ENCODE measurements around the gene LZTS2.

LZTS2 gene

DNA sequence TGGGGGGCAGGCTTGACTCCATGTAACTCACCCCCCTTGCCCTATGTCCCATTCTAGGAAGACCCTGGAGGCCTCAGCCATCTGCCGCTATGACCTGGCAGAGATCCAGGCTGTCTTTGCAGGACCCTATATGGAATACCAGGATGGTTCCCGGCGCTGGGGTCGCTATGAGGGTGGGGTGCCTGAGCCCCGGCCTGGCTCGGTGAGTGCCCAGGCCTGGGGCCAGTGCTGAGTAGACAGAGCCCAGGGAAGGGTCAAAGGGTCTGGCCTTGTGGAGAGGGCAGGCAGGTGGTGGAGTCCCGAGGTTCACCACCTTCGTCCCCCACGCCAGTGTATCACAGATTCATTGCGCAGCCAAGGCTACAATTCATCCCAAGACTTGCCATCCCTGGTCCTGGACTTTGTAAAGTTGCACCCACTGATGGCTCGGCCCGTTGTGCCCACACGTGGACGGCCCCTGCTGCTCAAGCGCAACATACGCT lies 19.8 kb upstream of the LZTS2 start:
- no peak for DNase-seq

DNA sequence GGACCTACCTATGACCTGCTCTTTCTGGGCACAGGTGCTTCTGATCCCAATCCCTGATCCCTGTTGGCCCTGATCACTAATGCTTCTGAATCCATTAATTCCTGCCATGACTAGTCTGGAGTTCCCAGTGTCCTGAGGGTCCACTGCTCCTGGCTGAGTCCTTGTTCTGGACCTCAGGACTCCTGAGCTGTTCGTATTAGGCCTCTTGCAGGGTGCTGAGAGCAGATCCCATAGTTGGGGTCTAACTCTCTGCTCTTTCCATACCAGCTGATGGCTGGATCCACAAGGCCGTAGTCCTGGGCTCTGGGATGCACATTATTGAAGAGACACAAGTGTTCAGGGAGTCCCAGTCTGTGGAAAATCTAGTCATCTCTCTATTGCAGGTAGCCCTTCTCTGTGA lies 19.3 kb upstream of the LZTS2 start:
- DNase-seq = no peak

DNA sequence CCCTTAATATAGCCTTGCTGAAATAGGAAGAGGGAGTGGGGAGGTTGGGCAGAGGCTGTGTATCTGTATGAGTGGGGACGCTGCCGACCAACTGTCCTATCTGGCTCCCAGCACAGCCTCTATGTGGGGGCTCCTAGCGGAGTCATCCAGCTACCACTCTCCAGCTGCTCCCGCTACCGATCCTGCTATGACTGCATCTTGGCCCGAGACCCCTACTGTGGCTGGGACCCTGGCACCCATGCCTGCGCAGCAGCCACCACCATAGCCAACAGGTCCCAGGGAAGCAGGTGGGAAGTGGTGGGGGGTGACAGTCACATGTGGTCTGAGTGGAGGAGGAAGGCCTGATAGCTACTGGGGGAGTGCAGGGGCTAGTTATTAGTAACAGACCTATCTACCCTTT lies 18.9 kb upstream of the LZTS2 start:
- DNase-seq = no peak

DNA sequence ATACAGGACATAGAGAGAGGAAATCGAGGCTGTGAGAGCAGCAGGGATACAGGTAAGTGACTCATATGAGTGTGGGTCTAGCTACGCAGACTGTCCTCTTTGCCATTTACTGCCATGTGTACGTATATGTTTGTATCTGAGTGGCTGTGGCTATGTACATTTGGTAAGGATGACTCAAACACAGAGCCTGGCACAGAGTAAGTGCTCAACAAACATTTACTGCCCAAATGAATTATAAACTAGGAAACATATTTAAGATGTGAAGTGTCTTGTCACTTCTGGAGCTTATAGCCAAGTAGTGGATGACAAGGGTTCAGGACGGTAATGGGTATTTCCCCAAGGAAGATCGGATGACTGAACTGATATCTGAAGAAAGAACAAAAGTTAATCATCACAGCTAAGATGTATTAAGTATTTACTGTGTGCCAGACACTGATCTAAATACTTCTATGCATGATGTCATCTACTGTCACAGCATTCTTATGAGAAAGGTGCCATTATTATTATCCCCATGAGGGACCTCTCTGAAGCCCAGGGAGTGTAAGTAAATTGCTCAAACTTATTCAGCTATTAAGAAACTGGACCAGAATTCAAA lies 18.3 kb upstream of the LZTS2 start:
- no peak for DNase-seq

DNA sequence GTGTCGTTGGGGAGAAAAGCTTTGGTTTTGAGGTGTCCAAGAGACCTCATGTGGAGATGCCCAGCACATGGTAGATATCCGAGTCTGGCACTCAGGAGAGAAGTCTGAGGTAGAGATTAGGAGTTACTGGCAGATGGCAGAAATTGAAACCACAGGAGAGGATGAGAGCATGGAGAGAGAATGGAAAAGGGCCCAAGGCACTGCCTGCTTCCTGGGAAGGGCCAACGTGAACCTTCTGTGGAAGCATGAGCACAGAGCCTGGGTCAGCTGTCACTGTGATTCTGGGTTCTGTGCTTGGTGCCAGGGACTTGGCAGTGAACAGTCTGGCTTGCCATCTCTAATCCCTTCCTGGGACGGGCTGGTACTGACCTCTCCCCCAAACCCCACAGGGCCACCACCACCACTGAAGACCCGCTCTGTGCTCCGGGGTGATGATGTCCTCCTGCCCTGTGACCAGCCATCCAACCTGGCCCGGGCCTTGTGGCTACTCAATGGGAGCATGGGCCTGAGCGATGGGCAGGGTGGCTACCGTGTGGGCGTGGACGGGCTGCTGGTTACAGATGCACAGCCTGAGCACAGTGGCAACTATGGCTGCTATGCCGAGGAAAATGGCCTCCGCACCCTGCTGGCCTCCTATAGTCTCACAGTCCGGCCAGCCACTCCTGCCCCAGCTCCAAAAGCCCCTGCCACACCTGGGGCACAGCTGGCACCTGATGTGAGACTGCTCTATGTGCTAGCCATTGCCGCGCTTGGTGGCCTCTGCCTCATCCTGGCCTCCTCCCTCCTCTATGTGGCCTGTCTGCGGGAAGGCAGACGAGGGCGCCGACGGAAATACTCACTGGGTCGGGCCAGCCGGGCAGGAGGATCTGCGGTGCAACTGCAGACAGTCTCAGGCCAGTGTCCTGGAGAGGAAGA lies 16.4 kb upstream of the LZTS2 start:
- no peak for DNase-seq

DNA sequence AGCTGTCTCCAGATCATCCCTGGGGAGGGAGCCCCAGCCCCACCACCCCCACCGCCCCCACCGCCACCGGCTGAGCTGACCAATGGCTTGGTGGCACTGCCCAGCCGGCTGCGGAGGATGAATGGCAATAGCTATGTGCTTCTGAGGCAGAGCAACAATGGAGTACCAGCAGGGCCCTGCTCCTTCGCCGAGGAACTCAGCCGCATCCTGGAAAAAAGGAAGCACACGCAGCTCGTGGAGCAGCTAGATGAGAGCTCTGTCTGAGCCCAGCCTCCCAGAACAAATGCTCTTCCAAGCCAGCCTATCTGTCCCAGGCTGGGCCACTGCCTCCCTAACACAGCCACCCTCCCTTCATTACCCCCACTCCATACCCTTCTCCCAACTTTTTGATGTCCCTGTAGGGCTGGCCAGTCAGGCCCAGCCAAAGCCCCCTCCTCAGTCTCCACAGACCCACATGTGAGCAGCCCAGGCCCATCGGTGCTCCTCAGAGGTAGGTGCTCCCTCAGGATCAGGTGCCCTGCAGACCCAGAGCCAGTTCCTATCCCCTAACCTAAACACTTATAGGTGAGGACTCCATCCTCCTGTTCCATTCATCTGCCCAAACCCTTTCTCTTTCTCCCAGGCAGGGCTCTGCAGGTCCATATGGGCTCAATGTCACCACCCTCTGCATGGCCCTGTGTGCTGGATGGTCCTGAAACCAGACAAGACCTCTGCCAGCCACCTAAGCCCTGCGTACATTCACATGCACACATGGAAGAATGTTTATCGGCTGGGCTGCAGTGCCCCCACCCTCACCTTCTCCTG lies 15.5 kb upstream of the LZTS2 start:
- DNase-seq = no peak

DNA sequence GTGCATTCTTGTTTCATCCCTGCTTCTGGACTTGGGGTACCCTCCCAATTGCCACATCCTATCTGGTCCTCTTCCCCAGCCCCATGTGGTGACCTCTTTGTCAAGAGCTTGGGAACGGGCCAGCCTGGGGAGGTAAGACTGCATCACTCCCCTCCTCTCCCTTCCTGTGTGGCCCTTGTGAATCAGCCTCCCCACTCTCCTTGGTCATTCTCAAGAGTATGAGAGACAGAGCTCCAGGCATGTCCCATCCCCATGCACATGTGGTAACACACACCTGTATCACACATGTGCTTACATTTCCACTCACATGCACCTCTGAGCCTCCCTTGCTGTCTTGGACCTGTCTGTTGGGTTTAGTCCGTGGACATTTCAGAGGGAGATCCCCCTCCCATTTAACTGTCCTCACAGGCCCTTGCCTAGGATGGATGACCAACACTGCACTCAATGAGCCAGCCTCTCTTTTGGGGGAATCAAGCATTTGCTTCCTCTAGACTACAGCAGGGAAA lies 14.9 kb upstream of the LZTS2 start:
- no peak for DNase-seq

DNA sequence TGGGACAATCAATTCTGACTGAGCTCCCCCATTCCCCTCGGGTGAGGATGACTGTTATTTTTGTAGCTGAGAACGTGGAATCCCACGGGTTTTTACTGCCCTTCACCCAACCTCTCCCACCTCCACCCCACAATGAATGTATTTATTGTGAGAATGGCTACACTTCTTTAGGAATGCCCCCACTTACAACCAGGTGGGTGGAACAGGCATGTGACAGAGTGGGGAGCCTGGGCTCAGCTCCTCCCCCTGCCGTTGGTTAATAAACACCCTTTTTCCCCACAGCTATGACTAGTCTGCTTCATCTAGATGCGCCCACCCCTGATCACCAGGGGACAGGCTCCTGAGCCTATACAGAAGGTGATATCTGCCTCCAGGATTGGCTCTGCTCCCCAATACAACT lies 14.3 kb upstream of the LZTS2 start:
- DNase-seq = no peak

DNA sequence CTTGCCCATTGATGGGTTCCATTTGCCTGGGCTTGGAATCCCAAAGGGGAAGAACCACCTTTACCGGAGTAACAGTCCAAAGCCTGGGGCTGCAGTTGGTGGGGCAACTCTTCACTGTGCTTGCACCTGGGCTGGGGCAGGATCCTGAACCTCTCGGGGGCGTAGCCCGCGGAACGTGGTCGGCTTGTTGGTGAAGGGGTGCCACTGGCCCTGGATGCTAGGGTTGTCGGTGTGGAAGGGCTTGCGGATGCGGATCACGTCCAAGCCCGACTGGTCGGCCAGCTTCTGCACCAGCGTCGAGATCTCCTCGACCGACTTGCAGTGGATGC lies 13.0 kb upstream of the LZTS2 start:
- DNase-seq = no peak

DNA sequence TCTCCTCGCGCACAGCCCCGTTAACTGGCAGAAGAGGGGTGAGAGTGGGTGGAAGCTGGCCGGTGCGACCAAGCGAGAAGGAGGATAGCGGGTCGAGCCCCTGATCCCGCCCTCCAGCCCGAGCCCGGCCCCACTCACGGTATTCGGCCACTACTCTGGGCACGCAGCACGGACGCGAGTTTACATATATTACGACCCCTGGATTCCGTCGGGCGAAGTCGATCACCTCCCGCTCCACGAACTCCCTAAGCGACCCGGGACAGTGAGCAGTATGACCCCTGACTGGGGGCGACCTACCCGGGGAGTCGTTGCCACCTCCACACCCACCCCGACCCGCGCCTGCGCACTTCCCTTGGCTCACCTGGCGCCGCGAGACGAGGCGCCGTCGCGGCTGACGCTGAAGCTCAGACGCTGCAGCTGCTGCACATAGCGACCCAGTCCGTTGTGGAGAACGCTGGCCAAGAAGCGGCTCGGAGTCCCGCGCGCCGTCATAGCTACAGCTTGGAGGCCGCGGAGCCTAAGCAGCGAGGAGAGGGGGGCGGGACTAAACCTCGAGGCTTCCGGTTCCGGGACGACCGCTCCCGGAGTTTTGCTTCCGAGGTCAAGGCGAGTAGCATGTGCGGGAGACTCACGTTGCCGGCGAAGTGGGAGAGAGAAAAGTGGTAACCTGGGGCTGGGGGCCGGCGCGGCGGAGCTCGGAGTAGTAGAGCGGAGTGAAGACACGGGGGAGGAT lies 12.5 kb upstream of the LZTS2 start, which contains the start of the genes MRPL43 and TWNK:
MRPL43 (minus strand) TSS at position 546 of the 733 bp plus-strand sequence; CDS start at position 492, 54 bp downstream.
TWNK (plus strand) TSS at position 592 of the 733 bp plus-strand sequence. CDS start 668 bp downstream, outside the sequence.
- peak; percentile 77 for DNase-seq

DNA sequence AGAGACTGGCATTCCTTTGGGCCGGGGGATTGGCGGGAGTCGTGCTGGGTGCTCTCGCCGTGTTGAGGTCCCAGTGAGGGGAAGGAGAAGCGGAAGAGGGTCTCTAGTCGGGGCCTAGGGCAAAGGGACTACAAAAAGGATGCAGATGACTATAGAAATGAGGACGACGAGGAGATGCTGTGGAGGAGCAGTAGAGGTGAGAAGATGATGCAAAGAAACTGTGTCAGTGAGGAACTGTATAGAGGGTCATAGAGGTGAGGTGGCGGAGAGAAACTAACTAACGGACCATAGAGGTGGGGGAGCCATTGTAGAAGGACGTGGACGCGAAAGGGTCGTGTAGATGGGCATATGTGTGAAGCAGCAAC lies 11.9 kb upstream of the LZTS2 start:
- no peak for DNase-seq

DNA sequence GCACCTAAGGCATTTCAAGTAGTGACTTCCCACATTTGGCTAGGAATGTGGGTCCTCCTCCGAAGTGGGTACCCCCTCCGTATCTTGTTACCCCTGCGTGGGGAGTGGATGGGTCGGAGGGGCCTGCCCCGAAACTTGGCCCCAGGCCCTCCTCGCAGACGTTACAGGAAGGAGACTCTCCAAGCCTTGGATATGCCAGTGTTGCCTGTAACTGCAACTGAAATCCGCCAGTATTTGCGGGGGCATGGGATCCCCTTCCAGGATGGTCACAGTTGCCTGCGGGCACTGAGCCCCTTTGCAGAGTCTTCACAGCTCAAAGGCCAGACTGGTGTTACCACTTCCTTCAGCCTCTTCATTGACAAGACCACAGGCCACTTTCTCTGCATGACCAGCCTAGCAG lies 11.4 kb upstream of the LZTS2 start:
- no peak for DNase-seq

DNA sequence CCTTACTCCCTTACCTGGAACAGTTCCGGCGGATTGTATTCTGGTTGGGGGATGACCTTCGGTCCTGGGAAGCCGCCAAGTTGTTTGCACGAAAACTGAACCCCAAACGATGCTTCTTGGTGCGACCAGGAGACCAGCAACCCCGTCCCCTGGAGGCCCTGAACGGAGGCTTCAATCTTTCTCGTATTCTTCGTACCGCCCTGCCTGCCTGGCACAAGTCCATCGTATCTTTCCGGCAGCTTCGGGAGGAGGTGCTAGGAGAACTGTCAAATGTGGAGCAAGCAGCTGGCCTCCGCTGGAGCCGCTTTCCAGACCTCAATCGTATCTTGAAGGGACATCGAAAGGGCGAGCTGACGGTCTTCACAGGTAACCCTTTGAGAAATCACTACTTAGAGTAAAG lies 10.5 kb upstream of the LZTS2 start:
- no peak for DNase-seq

DNA sequence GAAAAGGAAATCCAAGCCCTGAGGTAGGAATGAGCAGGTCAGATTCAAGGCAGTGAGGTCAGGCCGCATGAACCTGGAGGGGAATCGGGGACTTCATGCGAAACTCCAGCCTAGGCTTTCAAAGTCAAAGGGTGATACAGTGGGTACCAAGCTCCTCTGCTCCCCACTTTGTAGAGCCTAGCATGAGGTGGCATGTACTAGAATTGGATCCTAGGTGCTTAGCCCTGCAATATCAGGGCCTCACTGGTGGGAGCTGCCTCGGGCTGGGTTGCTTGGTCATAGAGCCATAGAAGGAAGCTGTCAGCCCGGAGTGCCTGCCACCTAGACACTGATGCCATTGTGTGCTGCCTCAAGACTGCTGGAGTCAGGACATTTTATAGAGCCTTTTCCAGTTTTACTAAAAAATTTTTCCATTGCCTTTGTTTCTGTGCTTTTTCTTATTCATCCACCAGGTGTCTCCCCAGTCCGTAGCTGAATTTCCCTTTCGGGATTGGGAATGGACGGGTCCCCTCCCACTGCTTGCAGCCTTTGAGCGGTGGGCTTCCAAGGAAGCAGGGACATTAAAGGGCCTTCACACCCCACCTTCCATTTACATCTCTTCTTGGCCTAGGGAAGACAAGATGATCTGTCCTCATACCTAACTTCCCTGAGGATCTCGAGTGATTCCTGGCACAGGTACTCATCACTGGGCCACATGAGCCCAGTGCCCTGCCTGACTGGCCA lies 5.5 kb upstream of the LZTS2 start:
- no peak for DNase-seq

DNA sequence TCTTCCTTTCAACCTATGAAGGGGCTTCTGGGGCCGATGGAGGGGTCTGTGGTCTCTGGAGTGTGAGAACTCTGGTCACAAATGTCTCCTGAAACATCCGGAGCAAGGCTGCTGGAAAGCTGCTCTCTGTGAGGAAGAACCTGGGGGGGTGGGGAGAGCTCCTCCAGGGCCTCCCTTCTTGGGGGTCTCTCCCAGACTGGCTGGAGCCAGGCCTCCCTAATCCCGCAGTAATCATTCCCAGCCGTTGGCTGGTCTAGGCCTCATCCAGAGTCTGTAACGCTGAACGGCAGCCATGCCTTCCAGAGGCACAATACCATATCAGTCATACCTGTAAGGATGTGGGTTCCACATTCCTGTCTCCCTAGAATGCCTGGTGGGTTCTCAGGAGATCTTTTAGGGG lies 4.4 kb upstream of the LZTS2 start:
- no peak for DNase-seq

DNA sequence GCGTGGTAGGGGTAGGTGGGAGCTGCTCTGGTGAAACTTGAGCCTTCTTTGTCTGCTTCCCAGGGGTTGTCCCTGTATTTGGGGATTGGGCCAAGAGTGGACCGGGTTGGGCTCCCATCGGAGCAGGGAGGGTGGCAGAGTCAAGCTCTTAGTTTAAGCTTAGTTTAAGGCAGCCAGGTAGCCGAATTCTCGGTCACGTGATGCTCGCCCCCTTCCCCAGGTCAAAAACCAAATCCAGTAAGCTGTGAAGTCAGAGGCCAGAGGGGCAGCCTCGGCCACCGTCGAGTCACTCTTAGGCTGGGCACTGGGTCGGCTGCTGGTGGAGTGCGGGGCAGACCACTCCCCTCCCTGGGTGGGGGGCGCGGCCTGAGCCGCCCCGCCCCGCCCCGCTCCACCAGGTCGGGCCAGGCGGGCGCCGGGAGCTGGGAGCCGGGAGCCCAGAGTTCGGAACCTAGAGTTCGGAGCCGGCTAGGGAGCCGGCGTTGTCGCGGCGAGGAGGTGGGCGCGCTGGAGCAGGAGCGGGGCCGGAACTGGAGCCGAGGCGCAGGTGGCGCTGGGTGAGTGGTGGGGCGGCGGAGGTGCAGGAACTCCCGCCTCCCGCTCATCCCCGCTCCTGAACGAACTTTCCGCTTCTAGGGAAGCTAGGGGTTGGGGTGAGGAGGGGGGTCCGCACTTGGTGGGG lies 2.8 kb upstream of the LZTS2 start:
- DNase-seq = peak; percentile 50

DNA sequence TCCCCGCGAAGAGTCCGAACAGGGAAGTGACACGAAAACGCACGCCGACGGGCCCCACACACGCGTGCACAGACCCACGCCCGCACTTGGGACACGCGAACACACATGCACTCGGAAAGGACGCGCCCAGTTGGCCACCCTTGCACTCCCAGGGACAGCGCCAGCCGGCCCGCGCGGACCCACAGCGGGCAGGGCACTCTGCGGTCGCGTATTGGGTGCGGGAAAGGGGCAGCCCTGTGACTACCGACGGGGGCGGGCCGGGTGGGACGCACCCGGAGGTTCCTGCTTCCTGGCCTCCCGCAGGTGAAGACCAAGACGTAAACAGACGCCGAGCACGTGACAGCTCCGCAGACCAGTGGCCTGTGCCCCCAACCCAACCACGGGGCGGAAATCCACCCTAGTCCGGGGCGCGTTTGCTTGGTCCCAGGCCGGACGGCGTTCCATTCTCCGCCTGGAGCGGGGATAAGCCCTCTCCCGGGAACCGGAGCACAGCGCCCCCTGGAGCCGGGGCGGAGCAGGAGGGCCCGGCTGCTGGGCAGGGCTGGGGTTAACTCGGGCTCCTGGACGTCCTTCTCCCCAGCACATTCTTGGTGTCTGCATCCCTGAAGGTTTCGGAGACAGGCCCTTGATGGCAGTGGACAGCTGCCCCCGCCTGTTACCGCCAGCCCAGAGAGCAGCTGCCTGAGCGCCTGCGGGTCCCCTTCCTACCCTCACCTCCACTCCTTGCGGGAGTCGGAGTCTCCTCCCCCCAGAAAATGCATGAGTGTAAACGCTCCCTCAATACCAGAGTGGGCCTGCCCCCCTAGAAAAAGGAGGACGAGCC lies 2.0 kb upstream of the LZTS2 start:
- DNase-seq = peak; percentile 88

DNA sequence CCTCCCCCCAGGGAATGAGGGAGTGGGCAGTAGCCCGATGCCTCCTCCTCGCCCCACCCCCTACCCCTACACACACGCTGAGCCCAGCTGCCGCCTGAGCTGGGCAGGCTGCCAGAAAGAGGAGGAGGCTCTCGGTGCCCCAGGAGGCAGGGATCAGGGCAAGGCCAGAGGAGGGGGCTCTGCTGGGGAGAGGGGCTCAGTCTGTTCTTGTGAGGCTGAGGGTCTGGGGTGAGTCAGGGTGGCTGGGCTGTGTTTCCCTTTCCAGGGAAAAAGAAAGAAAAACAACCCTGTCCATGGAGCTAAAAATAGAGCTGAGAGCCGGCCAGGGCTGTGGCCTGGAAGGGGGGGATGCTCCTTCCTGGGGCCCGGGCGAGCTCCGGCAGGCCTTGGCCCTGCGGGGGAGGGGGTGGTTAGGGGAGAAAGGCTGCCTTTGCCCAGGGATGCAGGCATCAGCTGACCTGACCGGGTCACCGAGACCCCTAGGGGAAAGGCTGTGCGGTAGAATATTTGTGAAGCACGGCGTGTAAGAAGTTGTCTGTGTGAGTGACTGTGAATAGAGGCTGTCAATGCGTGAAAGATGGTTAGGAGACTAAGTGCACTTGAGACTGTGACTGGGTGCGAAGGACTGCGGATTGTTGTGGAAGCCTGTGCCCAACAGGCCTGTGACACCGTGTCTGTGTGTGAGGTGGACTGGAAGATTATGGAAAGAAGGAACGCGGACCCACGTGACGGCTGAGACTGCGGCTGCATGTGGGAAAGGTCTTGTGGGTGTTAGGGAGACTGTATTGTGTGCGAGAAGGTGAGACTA lies 1.2 kb upstream of the LZTS2 start:
- DNase-seq = peak; percentile 96

DNA sequence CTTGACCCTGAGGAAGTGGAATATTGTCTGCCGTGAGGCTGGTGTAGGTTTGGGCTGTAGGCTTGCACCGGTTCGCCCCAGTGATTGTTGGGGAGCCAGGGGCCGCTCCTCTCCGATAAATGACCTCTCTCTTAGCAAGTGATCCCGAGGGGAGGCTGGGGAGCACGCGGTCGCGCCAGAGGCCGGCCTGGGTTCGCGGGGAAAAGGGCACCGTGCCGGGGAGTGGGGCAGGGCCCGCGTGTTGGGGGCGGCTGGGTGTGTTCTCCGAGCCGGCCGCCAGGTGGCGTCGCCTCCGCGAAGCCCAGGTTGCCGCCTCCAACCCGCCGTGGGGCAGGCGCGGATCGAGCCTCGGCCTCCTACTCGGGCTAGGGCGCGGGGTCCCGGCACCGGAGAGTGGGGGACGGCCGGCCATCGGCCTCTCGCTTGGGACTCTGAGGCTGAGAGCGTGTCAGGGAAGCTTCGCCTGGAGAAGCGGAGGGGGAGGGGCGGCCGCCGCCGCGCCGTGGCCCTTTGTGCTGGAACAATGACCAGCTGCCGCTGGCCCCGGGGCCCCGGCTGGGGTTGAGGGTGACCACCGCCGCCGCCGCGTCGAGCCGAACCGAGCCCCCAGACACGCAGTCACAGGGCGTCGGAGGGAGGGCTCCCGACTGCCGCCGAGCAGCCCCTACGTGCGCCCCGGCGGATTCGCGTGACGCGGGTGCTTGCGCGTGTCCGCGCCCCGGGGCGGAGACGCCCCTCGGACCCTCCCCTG lies 442 bp upstream of the LZTS2 start:
- DNase-seq = peak; percentile 73
